ENCODE measurements around the gene CABP7. TPM values are rescaled to one million over a fixed set of nuclear protein-coding genes. Genes with fewer than 3 reads are reported as not detected.

The CABP7 gene
- polyA plus RNA-seq (2014; cell fraction: cytosol; rRNA removed), result 0.07 and 0.29 TPM in 2 replicates
- 0.03 and 0.05 TPM in 2 replicates for polyA plus RNA-seq (2014; cell fraction: nucleus; rRNA removed)

- DNase-seq (ENCODE audit: low spot score), result no peak
These were observed at the start of gene CABP7 for GRCh38 chr22:29719899-29720645. Gene CABP7, plus strand, starts transcription at chr22:29720003. Its CDS starts 422 bp downstream, at chr22:29720425.

- no peak for DNase-seq (ENCODE audit: low spot score)
These were observed 49.2 kb upstream of the CABP7 start for GRCh38 chr22:29670626-29671025.

GRCh38 chr22:29673361-29674066 lies 46.3 kb upstream of the CABP7 start:
- DNase-seq (ENCODE audit: low spot score), result no peak

GRCh38 chr22:29674121-29674520 lies 45.7 kb upstream of the CABP7 start:
- DNase-seq (ENCODE audit: low spot score), result no peak

GRCh38 chr22:29679316-29679715 lies 40.5 kb upstream of the CABP7 start:
- no peak for DNase-seq (ENCODE audit: low spot score)

- no peak for DNase-seq (ENCODE audit: low spot score)
These were observed 36.3 kb upstream of the CABP7 start for GRCh38 chr22:29683536-29683935.

GRCh38 chr22:29684244-29684643 lies 35.6 kb upstream of the CABP7 start:
- DNase-seq (ENCODE audit: low spot score), result no peak

- DNase-seq (ENCODE audit: low spot score), result no peak
These were observed 30.5 kb upstream of the CABP7 start for GRCh38 chr22:29689206-29689879.

- DNase-seq (ENCODE audit: low spot score), result peak; percentile 54
These were observed 30.0 kb upstream of the CABP7 start for GRCh38 chr22:29689880-29690213.

GRCh38 chr22:29690476-29690875 lies 29.3 kb upstream of the CABP7 start:
- DNase-seq (ENCODE audit: low spot score), result peak; percentile 72

- DNase-seq (ENCODE audit: low spot score), result no peak
These were observed 28.0 kb upstream of the CABP7 start for GRCh38 chr22:29691636-29692326.

GRCh38 chr22:29692327-29692640 lies 27.5 kb upstream of the CABP7 start:
- DNase-seq (ENCODE audit: low spot score), result no peak

GRCh38 chr22:29693161-29693560 lies 26.6 kb upstream of the CABP7 start:
- no peak for DNase-seq (ENCODE audit: low spot score)

- DNase-seq (ENCODE audit: low spot score), result no peak
These were observed 26.1 kb upstream of the CABP7 start for GRCh38 chr22:29693671-29694070.

GRCh38 chr22:29695129-29695926 lies 24.5 kb upstream of the CABP7 start:
- DNase-seq (ENCODE audit: low spot score), result no peak

- no peak for DNase-seq (ENCODE audit: low spot score)
These were observed 21.8 kb upstream of the CABP7 start for GRCh38 chr22:29697853-29698598.

GRCh38 chr22:29700206-29700899 lies 19.4 kb upstream of the CABP7 start:
- no peak for DNase-seq (ENCODE audit: low spot score)

GRCh38 chr22:29700900-29701154 lies 19.0 kb upstream of the CABP7 start:
- DNase-seq (ENCODE audit: low spot score), result no peak

- DNase-seq (ENCODE audit: low spot score), result no peak
These were observed 18.4 kb upstream of the CABP7 start for GRCh38 chr22:29701155-29701999.

Measured in SK-N-DZ (cell line).